ENCODE results near the gene ASTN2.

DNA sequence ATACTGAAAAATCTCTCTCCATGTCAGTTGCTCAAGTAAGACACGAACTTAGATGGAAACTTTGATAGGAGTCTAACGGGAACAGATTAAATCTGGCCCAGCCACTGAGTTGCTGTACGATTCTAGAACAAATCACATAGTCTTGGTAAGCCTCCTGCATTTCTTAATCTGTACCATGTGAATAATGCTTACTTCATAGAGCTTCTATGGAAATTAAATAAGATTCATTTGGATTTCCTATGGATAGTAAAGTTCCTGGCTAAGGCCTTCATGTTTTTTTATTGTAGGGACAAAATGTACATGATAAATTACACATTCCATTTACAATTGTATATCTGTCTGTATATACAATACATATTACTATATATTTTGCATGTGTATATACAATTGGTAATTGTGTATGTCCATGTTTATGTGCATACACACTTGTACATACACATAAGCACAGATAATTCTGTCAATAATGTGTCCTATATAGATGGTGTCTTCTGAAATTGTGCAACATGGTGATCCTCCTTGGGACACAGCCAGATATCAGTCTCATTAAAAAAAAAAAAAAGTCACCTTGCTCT lies 397.4 kb downstream of the ASTN2 start:
- TF ChIP-seq POLR2AphosphoS5 (IDR thresholded peaks at IDR 0.05; ENCODE audit: low read depth, low read length): no peak
- TF ChIP-seq, protein P1, sequence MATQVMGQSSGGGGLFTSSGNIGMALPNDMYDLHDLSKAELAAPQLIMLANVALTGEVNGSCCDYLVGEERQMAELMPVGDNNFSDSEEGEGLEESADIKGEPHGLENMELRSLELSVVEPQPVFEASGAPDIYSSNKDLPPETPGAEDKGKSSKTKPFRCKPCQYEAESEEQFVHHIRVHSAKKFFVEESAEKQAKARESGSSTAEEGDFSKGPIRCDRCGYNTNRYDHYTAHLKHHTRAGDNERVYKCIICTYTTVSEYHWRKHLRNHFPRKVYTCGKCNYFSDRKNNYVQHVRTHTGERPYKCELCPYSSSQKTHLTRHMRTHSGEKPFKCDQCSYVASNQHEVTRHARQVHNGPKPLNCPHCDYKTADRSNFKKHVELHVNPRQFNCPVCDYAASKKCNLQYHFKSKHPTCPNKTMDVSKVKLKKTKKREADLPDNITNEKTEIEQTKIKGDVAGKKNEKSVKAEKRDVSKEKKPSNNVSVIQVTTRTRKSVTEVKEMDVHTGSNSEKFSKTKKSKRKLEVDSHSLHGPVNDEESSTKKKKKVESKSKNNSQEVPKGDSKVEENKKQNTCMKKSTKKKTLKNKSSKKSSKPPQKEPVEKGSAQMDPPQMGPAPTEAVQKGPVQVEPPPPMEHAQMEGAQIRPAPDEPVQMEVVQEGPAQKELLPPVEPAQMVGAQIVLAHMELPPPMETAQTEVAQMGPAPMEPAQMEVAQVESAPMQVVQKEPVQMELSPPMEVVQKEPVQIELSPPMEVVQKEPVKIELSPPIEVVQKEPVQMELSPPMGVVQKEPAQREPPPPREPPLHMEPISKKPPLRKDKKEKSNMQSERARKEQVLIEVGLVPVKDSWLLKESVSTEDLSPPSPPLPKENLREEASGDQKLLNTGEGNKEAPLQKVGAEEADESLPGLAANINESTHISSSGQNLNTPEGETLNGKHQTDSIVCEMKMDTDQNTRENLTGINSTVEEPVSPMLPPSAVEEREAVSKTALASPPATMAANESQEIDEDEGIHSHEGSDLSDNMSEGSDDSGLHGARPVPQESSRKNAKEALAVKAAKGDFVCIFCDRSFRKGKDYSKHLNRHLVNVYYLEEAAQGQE (IDR thresholded peaks at IDR 0.05; ENCODE audit: insufficient read depth in 1 of 2, low read depth in 2 of 2, low read length in 2 of 2): no peak
- no peak for TF ChIP-seq SIN3A (IDR thresholded peaks at IDR 0.05; ENCODE audit: borderline replicate concordance, insufficient read depth, low read length)

Data from PFSK-1 (cell line).